Stimulated activated CD8-positive, alpha-beta memory T cell treated with anti-CD3 and anti-CD28 coated beads, Interleukin-15, amount 100 ng/mL, for 24 hours (primary cell): ENCODE data around the gene PHC2.

Experiments used
- DNase-seq: peaks from one replicate; pipeline ENCODE4 v3.0.0-alpha.2; 2020; ENCODE audit warnings: low read depth

PHC2 gene

GRCh38 chr1:33289858-33290154, 141.1 kb downstream of the PHC2 start:
- no peak for DNase-seq

GRCh38 chr1:33288976-33289857, 141.7 kb downstream of the PHC2 start:
- no peak for DNase-seq

- DNase-seq: no peak
These were observed 143.6 kb downstream of the PHC2 start for GRCh38 chr1:33287317-33287716.

- no peak for DNase-seq
These were observed 144.3 kb downstream of the PHC2 start for GRCh38 chr1:33286451-33287185.

- DNase-seq: no peak
These were observed 146.8 kb downstream of the PHC2 start for GRCh38 chr1:33284049-33284448.

GRCh38 chr1:33282791-33283190, 148.1 kb downstream of the PHC2 start:
- DNase-seq: no peak

GRCh38 chr1:33281554-33282303, 149.2 kb downstream of the PHC2 start:
- DNase-seq: no peak

- no peak for DNase-seq
These were observed 150.7 kb downstream of the PHC2 start for GRCh38 chr1:33280091-33280661.

GRCh38 chr1:33277488-33278084, 153.3 kb downstream of the PHC2 start:
- DNase-seq: no peak

- no peak for DNase-seq
These were observed 154.2 kb downstream of the PHC2 start for GRCh38 chr1:33276573-33277298.

- no peak for DNase-seq
These were observed 155.0 kb downstream of the PHC2 start for GRCh38 chr1:33275706-33276572.

- no peak for DNase-seq
These were observed 155.7 kb downstream of the PHC2 start for GRCh38 chr1:33275195-33275594.

- no peak for DNase-seq
These were observed 156.4 kb downstream of the PHC2 start for GRCh38 chr1:33274446-33274845.

GRCh38 chr1:33273961-33274371, 156.9 kb downstream of the PHC2 start:
- DNase-seq: no peak
